MM.1S (cell line): ENCODE data around the gene MICALL2.

ENCODE experiments used
- CTCF ChIP-seq: fragments of 300-600 bp; sonication (generic); IDR thresholded peaks from 2 replicates; pipeline ENCODE4 v1.5.1; 2016; ENCODE audit warnings: antibody characterized with exemption, low read length, mixed read lengths
- EZH2 ChIP-seq: fragments of 300-600 bp; sonication (generic); optimal IDR thresholded peaks from 2 replicates; pipeline ENCODE3; 2017; ENCODE audit warnings: low read depth, mild to moderate bottlenecking, antibody characterized with exemption, low read length, mixed read lengths

- TF ChIP-seq CTCF (no peak), EZH2 (no peak)
Measured at GRCh38 chr7:1426474-1426873, 32.8 kb downstream of the MICALL2 start.
